HL-60 (cell line): ENCODE data around the gene MARK2.
"Not testable (repeated sequence)": the region's sequence is repeated elsewhere in the genome, so short reads cannot be mapped to it uniquely, and the experiment has no call there.

ENCODE experiments used
- DNase-seq, 2 experiments: peaks; one replicate each; pipeline ENCODE4 v3.0.0-alpha.2; 2010 to 2020; ENCODE audit warnings: low read depth in 1 of 2, low spot score in 1 of 2
- H3K27ac ChIP-seq: fragments of 250-450 bp; sonication (Bioruptor Pico); replicated peaks from 2 replicates; pipeline ENCODE4 v1.5.1; 2020; ENCODE audit warnings: mild to moderate bottlenecking, moderate library complexity
- H3K27me3 ChIP-seq: fragments of 250-450 bp; sonication (Bioruptor Pico); 2 replicates; pipeline ENCODE4 v1.5.1; 2021; ENCODE audit warnings: mild to moderate bottlenecking, moderate library complexity; ENCODE audit not compliant: insufficient read depth, poor library complexity, severe bottlenecking
- H3K4me3 ChIP-seq: replicated peaks from 2 replicates; pipeline ENCODE4 v1.5.1; 2011; ENCODE audit warnings: mild to moderate bottlenecking, control low read depth, low read length; ENCODE audit not compliant: insufficient read depth
- CTCF ChIP-seq: IDR thresholded peaks from one replicate; pipeline ENCODE4 v1.5.1; 2011; ENCODE audit warnings: low read length, control low read depth, inconsistent platforms; ENCODE audit not compliant: insufficient read depth
- GABPA ChIP-seq: IDR thresholded peaks from 2 replicates; pipeline ENCODE4 v1.6.1; 2012; ENCODE audit warnings: low read depth
- POLR2AphosphoS5 ChIP-seq: IDR thresholded peaks from 2 replicates; pipeline ENCODE4 v1.6.1; 2012; ENCODE audit warnings: low read depth
- REST ChIP-seq: IDR thresholded peaks from 2 replicates; pipeline ENCODE4 v1.6.1; 2012; ENCODE audit warnings: low read depth; ENCODE audit not compliant: insufficient replicate concordance
- SPI1 ChIP-seq: IDR thresholded peaks from 2 replicates; pipeline ENCODE4 v1.6.1; 2012; ENCODE audit warnings: low read depth, mild to moderate bottlenecking, borderline replicate concordance

Gene MARK2

GRCh38 chr11:63855975-63856374 lies 17.1 kb downstream of the MARK2 start:
- TF ChIP-seq GABPA (no peak), CTCF (no peak), POLR2AphosphoS5 (no peak), REST (no peak), SPI1 (no peak)

GRCh38 chr11:63858628-63859550 lies 20.0 kb downstream of the MARK2 start:
- no peaks in the 10 kb centered on the region for H3K27me3 ChIP-seq
- peak overlapping the region; percentile 64 for H3K27ac ChIP-seq
- peak; percentile 80 to 87 for DNase-seq
- no peak overlapping the region for H3K4me3 ChIP-seq
- TF ChIP-seq GABPA (no peak), POLR2AphosphoS5 (no peak), REST (no peak), CTCF (no peak), SPI1 (0 out of 2 replicates have a peak, but pooled peaks have one; percentile 18)

More at GRCh38 chr11:63855975-63856374, 17.1 kb downstream of the MARK2 start:
- Histone ChIP-seq H3K27ac (no peak overlapping the region), H3K4me3 (no peak overlapping the region), H3K27me3 (no peaks in the 10 kb centered on the region)
- no peak for DNase-seq

GRCh38 chr11:63862923-63863322 lies 24.0 kb downstream of the MARK2 start:
- DNase-seq, result peak in 1 of 2 experiments; percentile 63
- Histone ChIP-seq H3K27ac (peak overlapping the region; percentile 19; the same call in 1 of the 2 replicates), H3K27me3 (no peaks in the 10 kb centered on the region), H3K4me3 (no peak overlapping the region)
- TF ChIP-seq SPI1, result no peak
- no peak for TF ChIP-seq REST
- TF ChIP-seq CTCF, result no peak
- no peak for TF ChIP-seq GABPA
- no peak for TF ChIP-seq POLR2AphosphoS5

GRCh38 chr11:63863620-63864019 lies 24.7 kb downstream of the MARK2 start:
- not testable (repeated sequence) for H3K27me3 ChIP-seq, H3K27ac ChIP-seq, H3K4me3 ChIP-seq, DNase-seq
